Right renal cortex interstitium (tissue), 3 donors: ENCODE data around the gene TEX30. TPM values are rescaled to one million over a fixed set of nuclear protein-coding genes. Genes with fewer than 3 reads are reported as not detected.
"Not testable (repeated sequence)": the region's sequence is repeated elsewhere in the genome, so short reads cannot be mapped to it uniquely, and the experiment has no call there.

Experiments used
- DNase-seq, 3 donors: peaks; one replicate each; pipeline ENCODE4 v3.0.0-alpha.2; 2013; ENCODE audit warnings: low read depth in 3 of 3, low spot score in 2 of 3
- polyA plus RNA-seq, 3 donors: library from polyadenylated mRNA; unstranded; fragments of 120-200 nt; gene quantifications; one replicate each; pipeline ENCODE4 v1.2.1, GENCODE V29; 2013; ENCODE audit not compliant: insufficient read length in 3 of 3

Gene TEX30
- polyA plus RNA-seq, 3 donors: 32.7 to 33.6 (median 33.0) TPM

DNA sequence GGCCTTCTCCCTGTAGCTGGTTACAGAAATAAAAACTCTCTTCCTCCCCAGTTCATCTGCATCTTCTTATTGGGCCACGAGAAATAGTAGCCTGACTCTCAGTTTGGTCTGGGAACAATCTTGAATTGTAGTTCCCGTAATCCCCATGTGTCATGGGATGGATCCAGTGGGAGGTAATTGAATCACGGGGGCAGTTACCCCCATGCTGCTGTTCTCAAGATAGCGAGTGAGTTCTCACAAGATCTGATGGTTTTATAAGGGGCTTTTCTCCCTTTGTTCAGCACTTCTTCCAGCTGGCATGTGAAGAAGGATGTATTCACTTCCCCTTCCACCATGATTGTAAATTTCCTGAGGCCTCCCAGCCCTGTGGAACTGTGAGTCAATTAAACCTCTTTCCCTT lies 7.1 kb upstream of the TEX30 start:
- DNase-seq: not testable (repeated sequence)

DNA sequence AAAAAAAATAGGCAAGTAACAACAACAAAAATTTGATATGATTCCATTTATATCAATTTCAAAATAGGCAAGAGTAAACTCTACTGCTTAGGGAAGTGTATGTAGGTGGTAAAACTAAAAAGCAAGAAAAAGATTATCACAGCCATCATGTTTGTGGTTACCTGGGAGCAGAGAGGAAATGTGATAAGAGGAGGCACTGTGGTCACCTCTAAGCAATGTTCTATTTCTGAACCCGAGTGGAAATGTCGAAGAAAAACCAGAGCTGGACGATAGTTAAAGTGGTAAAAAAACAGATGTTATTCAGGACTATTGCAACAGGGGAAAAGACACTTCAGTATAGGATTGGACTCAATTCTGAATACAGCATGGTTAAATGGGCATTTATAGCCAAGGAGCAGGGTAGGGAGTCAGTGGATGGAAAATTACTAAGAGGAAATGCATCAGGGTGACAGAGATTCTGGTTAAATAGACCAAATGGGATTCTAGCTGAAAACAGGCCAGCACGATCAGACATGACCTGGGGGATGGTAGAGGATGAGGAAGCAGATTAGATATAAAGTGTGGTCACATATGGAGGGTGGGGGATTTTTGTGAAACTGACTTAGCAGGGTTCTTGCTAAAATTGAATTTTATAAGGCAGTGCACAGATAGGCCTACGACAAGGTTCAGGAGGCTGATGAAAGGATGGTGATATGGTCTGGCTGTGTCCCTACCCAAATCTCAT lies 6.0 kb upstream of the TEX30 start:
- DNase-seq: no peak

DNA sequence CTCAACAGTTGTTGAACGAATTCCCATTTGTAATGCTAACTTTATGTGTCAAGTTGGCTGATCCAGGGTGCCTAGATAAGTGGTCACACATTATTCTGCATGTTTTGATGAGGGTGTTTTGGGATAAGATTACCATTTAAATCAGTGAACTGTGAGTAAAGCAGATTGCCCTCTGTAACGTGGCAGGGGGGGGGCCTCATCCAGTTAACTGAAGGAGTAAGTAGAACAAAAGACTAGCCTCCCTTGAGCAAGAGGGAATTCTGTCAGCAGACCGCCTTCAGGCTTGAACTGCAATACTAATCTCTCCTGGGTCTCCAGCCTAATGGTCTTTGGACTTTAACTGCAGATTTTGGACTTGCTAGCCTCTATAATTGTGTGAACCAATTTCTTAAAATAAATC lies 4.2 kb upstream of the TEX30 start:
- DNase-seq: no peak

DNA sequence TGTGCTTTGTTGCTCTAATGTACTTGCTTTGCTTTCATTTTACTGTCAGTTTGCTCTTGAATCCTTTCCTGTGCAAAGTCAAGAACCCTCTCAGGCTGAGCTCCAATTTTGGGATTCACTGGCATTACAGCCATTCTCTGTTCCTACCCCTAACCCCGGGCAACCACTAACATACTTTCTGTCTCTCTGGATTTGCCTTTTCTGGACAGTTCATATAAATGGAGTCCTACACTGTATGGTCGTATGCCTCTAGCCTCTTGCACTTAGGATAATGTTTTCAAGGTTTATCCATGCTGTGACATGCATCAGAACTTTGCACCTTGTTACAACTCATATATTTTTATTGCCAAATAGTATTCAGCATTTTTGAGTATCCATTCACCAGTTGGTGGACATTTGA lies 2.7 kb upstream of the TEX30 start:
- no peak for DNase-seq

DNA sequence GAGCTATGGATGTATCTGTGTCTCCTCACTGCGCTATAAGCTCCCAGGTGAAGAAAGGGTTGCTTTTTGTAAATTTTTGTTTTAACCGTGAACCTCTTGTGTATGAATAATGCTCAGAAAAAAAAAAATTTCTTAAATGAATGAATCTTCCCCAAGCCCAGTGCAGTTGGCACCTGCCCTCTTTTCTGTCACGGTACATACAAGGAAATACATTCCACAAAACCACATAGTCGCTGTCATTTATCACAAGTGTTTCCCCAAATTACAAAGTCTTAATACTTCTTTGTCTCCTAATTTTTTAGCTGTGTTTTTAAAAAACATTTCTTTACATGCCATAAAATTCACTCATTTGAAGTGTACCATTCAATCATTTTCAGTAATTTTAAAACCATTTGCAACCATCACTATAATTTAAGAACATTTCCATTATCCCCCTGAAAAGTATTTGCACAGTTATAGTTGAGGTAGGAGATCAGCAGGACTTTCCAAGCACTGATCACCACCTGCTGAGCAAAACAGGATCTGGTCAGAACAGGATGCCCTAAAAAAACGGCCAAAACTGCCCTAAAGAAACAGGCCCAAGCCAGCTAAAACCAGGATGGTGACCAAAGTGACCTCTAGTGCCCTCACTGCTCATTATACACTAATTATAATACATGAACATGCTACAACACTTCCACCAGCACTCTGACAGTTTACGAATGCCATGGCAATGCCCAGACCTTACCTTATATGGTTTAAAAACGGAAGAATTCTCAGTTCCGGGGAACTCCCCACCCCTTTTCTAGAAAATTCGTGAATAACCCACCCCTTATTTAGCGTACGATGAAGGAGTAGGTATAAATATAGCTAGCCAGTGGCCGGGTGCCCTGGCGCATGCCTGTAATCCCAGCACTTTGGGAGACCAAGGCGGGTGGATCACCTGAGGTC lies 1.3 kb upstream of the TEX30 start:
- no peak for DNase-seq

DNA sequence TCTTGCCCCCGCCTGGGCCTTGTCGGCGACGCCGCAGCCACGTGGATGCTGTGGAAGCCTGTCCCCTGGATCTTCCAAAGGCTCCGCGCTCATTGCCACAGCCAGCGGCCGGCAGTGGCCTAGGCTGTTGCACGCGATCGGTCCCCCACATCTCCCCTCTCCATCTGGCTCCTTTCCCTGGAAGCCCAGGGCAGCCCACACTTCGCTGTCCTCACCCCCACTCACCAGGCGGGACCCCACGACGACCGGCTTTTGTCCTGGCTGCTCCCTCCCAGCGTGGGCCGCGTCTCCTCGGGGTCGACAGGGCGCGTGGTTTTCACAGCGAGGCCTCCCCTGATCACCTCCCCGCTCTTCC lies 605 bp upstream of the TEX30 start:
- no peak for DNase-seq

DNA sequence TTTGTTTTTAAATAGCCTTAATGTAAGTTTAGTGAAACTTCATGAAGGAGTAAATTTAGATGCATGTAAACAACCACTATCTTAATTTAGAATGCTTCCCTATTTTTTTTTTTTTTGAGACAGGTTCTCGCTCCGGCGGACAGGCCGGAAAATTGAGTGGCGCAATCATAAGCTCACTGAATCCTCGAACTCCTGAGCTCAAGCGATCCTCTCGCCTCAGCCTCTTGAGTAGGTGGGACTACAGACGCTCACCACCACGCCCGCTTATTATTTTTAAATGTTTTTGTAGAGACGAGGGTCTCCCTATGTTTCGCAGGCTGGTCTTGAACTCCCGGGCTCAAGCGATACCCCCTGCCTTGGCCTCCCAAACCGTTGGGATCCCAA lies 1.6 kb downstream of the TEX30 start:
- no peak for DNase-seq

DNA sequence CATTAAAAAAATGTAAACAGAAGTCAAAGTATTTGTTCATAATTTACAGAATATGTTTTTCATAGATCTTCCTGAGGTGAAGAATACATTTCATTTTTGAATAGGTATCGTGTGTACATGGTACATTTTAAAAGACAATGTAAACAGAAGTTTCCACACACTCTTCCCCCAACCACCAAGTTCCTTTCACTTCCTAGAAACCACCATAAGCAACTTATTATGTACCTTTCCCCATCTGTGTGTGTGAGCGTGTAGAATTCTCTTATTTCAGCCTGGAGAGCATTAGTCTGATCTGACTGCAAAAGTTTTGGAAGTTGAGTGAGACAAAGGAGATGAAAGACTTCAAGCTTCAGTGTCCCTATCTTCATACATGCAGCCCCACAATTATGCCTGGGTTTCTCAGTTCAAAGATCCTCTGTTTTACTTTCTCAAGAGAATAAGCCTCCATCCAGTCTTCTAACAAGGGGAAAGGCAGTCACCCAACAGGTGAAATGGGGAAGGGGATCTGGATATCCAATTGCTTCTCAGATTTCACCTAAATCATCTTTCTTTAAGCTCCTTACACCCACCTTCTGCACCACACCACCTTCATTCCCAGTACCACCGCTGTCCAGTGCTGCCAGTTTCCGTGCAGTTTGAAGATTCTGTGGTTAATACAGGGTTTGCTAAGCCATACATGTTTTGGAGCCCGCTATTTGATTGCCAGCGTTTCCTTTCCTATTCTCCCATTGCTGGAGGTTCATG lies 2.1 kb downstream of the TEX30 start:
- no peak for DNase-seq

DNA sequence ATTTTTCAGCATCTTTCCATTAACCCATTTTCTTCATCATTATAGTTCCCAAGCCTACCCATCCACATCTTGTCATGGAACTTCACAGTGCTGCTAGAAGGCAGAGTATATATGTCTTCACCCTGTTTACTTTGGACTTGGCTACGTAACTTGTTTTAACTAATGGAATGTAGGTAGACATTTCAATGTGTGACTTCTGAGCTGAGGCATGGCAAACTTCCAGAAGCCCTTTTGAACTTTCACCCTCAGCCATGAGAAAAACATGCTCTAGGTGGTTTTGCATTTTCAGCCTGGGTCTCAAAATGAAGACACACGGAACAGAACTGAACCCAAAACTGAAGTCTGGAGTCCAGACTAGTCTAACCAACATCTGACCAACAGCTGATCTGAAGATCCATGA lies 3.2 kb downstream of the TEX30 start:
- no peak for DNase-seq

DNA sequence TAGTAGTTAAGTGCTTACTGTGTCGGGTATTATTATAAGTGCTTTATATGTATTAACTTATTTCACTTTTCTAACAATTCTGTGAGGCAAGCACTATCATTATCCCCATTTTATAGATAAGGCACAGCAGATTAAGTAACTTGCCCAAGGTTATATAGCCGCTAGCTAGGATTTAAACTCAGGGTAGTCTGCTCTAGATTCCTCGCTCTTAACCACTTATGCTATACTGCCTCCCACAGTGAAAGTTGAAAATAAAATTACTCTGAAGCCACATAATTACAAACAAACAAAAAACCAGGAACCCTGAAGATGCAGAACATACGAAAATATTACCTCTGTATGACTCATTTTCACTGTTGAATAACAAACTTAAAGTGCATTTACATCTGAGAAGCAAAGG lies 3.9 kb downstream of the TEX30 start:
- no peak for DNase-seq

DNA sequence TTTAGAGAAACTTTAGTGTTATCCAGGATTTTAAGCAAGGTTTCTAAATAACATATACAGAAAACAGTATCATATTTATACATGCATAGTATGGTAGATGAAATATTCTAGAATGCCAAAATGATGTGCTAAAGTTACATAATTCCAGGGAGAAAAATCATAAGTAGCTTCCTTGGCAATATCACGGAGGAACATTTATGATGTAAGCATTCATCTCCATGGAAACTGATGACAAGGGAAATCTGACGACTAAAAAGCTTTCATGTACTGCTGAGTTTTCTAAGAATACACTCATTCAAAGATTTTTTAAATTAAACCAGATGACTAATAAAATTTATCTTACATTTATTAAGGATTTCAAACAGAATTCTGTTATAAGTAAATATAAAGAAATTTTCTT lies 4.7 kb downstream of the TEX30 start:
- DNase-seq: no peak

DNA sequence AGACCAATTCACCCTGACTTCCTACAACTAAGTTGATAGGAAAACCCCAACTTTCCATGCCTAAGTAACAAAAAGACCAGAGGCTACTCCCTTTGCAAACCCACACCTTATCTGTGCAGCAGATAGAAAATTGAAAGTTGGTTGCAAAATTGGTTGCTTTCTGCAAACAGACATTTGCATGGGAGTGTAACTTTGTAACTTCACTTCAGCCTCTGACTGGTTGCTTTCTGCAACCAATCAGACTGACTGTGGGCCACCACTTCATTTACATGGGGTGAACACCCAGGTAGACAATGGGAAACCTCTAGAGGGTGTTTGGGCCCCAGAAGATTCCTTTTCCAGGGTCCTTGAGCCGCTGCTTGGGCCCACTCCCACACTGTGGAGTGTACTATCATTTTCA lies 9.8 kb downstream of the TEX30 start:
- no peak for DNase-seq

DNA sequence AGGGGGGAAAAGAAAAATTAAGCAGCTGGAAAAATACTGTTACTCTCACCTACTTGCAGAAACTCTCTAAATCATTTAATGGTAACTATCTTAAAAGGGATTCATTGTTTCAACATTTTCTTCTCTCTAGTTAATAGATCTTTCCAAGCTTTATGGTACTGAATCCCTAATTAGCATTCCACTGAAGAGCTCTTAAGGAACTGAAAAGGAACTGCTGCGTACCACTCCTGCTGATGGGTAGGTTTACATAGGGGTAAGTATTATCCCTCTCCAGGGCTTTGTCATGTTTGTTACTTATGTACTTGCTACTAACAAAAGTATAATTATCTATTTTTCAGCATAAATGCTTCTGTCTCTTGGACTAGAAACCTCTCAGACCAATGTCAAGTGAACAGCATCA lies 12.5 kb downstream of the TEX30 start:
- DNase-seq: no peak

DNA sequence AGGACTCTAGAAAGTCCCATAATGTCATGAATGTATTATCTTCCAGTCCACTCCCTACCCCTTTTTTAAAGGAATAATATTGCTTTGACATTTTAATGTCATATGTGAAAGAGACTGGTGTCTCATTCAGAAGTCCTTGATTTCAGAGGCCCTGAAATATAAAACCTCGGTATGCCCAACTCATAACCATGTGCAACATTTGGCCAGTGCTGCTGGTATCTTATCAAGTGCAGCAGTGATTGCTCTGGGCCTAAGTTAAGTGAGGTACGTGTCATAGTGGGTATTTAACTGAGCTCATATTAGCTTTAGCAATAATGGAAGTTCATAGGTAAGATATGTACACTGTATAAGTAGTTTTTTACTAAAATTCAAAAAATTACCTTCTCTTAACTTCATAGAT lies 14.7 kb downstream of the TEX30 start:
- DNase-seq: no peak

DNA sequence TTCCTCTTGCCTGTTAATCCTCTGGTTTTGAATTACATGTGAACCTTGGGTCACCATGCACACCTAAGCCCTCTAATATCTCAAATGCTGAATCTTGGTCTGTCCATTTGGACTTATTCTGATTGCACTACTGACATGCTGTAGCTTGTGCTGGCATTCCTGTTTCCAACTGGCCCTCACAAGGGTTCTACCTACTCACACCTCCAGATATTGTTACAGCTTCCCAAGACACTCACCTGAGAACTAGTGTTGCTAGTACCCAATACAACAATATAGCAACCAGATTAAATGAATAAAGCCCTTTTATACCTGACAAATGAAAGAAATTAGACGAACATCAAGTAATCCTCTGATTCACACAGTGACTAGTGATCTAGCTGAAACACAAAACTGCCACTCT lies 16.6 kb downstream of the TEX30 start:
- no peak for DNase-seq

DNA sequence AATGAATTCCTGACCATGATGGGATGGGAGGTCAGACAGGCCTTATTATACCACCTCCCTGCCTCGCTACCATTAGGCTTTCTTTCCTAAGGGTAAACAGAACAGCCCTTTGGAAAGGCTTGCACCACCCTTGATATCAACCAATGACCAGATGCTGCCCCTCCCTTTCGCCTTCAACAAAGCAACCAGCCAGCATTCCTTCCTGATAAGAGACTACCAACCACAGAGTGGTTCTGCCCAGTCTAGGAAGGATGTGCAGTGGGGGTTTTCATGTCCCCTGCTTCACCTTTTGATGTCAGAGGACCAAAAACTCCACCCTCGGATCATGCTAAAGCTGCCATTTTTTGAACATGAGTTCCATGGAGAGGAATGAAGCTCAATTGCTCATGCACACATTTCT lies 21.7 kb downstream of the TEX30 start:
- DNase-seq: no peak

DNA sequence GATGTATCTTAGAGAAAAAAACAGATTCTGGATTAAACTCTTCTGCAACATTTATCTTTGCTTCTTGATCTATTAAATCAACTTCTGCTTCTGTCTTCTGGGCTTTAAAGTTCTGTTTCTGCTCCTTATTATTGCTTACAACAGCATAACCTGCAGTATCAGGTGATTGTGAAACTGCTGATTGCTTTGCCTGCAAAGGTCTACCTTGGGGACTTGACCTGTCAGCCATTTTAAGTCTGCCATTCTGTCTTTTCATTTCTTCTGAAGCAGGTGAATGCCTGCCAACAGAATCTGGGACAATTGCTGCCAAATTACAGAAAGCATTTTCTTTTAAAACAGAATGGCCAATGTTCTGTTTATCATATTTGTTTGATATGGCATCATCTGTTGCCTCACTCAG lies 31.1 kb downstream of the TEX30 start:
- DNase-seq: no peak

DNA sequence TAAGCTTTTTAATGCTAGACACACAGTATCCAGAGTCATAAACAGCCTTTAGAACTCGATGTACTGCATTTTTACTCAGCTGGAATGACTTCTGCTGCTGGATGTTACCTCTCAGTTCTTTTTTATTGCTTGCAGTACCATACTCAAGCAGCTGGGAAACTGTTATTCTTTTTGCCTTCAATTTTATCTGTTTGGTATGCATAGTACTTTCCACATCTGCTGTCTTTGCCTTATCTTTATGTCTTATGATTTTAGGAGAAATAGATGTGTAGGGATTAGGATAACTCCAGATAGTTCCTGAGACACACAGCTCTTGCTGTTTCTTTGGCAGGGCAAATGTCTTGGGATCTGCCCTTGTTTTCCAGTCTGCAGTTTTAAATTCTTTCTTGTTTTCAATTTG lies 31.5 kb downstream of the TEX30 start:
- no peak for DNase-seq

DNA sequence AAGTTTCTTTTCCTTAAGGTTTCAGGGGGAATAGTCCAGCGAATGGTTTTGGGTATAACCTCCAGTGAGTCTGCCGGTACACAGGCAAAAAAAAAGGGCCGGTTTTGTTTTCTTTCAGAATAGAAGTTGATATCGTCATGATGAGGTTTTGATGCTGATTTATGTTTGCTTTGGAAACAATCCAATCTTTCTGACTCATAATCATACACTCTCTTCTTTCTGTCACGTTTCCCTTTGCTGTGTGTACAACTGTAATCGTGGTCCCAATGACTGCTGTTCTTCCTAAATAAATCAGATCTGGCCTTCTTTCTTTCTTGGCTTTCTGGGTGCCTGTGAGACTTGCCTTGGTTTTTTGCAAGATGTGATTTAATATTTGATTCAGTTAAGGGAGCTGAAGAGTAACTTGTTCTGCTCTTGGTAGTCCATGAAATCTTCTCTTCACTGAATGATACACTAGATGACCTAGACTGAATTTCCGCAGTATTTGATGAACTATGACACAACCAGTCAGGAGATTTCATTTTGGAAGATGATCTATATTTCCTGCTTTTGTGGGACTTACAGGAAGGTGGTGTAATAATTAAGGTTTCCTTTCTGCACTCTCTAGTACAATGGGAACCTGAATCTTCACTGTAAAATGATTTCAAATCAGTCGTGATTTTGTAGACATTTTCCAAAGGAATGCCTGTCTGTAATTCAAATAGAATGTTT lies 43.9 kb downstream of the TEX30 start:
- no peak for DNase-seq

DNA sequence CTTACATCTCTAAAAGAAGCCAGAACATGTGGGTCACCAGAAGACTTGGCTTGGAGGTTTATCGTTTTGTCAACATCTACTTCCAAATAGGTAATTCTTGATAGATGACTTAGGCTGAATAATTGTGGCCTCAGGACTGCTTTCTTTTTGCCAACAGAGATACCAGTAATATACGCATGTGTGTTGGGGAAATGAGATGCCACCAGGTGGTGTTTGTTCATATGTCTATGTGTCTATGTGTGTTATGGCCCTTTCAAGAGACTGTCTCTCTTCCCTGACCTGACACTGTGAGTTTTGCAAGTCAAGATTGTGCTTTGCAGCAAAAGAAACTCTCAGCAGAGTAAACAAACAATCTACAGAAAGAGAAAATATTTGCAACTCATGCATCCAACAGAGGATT lies 47.2 kb downstream of the TEX30 start:
- no peak for DNase-seq

DNA sequence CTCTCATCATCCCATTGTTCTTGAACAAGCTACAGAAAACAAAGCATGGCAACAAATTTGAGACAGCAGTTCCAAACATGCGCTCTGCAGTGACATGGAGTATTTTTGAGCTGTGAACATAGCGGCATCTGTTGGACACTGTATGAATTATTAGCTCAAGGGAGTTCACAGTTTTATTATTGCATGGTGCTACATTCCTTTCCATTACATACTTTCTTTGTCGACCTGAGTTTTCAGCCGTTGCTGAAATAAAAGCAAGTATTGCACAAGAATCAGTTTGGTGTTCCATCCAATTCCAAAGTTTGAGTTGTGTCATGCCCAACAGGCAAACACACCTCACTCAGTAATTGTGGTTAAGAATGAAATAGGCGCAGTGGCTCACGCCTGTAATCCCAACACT lies 48.7 kb downstream of the TEX30 start:
- no peak for DNase-seq
